GM13977 (cell line): ENCODE measurements around the gene ZNRD2.
A peak's percentile ranks its signal among the peaks of the same experiment; 100 is the strongest.

Source experiments
- DNase-seq: peaks from one replicate; pipeline ENCODE4 v3.0.0; 2012; ENCODE audit warnings: low spot score
- in situ Hi-C: fragments of 300-500 bp; cut with MboI; formaldehyde crosslinking; loops from one replicate; pipeline ENCODE4 v1.12.0; 2022; ENCODE audit warnings: low sequenced_read_pairs, low pct_unique_long_range_greater_than_20kb, mixed read lengths, inconsistent platforms; ENCODE audit not compliant: unreplicated experiment
- TF ChIP-seq, protein P1 (sequence below): IDR thresholded peaks from 2 replicates; pipeline ENCODE4 v1.5.1; 2012; ENCODE audit warnings: mild to moderate bottlenecking, control low read depth; ENCODE audit not compliant: insufficient read depth; ENCODE audit errors: extremely low read depth, missing control alignments

The ZNRD2 gene

DNA sequence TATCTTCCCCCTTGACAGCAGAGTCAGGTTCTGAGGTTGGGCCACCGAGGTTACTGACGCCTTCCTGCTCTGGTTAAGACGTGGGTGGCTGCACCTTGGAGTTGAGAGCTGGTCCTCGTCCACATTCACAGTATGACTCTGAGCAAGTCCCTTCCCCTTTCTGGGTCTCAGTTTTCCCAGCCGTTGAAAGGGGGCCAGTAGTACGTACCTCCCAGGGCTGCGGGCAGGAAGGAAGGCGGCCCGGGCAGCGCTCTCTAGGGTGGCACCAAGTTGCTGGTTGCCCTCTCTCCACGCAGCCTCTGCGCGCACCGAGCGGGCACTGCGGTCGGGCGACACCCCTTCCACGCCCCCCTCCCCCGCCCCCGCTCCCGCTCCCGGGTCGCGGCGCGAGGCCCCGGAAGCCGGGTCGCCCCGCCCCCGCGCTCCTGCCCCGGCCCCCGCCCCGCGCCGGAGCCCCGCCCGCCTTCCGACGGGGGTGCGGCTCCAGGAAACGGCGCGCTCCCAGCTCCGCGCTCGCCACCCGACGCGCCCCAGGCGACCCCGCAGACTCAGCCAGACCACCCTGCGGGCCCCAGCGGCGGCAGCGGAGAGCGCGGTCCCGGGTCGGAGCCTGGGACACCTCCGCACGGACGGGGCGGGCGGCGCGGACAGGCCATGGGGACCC, 5.4 kb downstream of the ZNRD2 start, which contains the start of gene EHBP1L1:
TSS of gene EHBP1L1 (plus strand) at position 486 of the 664 bp plus-strand sequence. CDS start 250 bp downstream, outside the sequence.
- peak; percentile 95 for DNase-seq
- in situ Hi-C loops: no loop called here

DNA sequence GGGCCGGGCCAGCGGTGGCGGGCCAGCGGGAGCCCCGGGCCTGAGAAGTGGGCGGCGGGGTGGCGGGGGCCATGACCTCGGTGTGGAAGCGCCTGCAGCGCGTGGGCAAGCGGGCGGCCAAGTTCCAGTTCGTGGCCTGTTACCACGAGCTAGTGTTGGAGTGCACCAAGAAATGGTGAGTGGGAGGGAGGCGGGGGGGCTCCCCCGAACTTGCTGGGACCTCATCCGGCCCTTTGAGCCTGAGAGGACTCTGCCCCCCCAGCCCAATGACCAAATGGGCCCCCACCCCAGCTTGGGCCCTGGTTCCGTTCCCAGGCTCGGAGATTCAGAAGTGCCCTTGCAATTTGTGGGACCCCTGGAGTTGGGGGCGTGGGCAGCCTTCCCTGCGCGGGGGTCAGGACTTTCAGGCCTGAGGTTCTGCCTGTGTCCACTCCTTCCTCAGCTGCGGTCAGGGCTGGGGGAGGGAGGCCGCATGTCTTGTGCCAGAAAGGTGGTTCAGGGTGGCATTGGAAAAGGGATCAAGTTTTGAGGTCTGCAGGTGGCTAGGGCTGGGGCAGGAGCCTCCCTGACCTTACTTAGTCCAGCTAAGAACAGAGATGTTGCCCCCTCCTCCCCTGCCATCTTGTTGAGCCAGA, 6.1 kb downstream of the ZNRD2 start:
- TF ChIP-seq, protein P1, sequence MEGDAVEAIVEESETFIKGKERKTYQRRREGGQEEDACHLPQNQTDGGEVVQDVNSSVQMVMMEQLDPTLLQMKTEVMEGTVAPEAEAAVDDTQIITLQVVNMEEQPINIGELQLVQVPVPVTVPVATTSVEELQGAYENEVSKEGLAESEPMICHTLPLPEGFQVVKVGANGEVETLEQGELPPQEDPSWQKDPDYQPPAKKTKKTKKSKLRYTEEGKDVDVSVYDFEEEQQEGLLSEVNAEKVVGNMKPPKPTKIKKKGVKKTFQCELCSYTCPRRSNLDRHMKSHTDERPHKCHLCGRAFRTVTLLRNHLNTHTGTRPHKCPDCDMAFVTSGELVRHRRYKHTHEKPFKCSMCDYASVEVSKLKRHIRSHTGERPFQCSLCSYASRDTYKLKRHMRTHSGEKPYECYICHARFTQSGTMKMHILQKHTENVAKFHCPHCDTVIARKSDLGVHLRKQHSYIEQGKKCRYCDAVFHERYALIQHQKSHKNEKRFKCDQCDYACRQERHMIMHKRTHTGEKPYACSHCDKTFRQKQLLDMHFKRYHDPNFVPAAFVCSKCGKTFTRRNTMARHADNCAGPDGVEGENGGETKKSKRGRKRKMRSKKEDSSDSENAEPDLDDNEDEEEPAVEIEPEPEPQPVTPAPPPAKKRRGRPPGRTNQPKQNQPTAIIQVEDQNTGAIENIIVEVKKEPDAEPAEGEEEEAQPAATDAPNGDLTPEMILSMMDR: no peak
- peak; percentile 58 for DNase-seq
- in situ Hi-C loops: no loop called here

More for the DNA sequence above, 5.4 kb downstream of the ZNRD2 start, which contains the start of gene EHBP1L1:
- TF ChIP-seq, protein P1: no peak

DNA sequence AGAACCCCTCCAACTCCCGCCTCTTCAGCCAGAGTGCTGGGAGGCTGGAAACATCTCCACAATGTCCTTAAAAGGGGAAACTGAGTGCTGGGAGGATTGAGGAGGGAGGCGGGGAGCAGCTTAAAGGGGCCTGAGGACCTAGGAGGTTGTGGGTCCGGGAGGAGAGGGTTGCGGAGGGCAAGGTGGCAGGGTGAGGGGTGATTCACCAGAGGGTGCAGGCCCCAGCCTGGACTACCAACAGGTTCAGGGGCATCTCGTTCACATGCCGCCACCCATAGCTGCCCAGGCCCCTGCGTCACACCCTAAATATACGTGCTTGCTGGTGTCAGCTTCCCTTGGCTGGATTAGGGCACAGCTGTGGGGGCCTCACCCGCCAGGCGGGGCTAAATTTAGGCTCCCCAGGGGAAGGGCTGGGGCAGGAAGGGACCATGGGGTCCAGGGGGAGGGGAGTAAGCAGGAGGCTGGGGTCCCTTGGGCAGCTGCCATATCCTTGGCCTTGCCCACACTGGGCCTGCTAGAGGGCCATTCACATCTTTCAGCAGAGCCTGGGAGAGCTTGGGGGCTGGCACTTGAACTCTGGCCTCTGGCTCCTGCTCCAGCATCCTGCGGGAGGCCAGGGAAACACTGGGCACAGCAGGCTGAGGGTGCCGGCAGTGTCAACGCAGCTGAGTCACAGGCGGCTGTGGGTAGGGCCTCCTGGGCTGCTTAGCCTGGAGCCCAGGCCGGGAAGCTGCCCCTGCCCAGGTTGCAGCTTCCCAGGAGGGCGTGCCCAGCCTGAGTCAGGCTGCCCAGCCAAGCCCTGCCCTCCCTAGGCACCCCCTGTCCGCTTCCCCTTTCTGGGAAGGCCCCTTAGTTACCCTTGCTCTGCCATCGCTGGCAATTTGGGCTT, 6.8 kb downstream of the ZNRD2 start:
- in situ Hi-C loops: no loop called here
- TF ChIP-seq, protein P1: no peak
- no peak for DNase-seq

DNA sequence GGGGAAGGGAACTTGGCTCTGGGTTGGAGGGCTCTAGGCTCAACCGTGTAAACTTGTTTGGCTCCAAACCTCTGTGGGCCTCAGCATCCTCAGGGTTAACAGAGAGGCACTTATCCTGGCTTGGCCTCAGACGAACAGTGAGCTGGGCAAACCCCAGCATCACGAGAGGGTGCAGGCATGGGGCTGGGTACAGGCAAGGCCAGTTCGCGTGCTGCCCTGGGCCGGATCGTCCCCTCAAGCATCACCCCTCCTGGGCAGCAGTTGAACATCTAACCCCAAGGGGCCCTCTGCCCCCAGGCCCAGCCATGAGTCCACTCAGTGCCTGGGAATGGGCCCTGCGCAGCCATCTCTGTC, 7.5 kb downstream of the ZNRD2 start:
- DNase-seq: no peak
- in situ Hi-C loops: no loop called here
- TF ChIP-seq, protein P1: no peak

DNA sequence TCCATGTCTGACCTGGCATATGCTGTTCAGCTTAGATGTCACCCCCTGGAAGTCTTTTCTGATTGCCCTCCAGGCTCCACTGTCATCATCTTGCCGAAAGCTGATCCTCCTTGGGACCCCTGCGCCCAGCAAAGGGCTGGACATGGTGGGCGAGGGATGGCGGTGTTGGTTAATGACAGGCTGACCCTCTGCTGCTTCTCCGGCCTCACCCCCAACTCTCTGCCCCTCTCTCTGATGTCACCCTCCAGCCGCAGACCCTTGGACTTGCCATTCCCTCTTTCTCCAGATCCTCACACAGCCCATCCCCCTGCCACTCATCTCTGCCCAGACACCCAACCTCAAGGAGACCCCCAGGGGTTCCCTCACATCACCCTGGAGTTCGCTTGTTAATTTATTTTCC, 7.9 kb downstream of the ZNRD2 start:
- in situ Hi-C loops: no loop called here
- no peak for DNase-seq
- TF ChIP-seq, protein P1: no peak

DNA sequence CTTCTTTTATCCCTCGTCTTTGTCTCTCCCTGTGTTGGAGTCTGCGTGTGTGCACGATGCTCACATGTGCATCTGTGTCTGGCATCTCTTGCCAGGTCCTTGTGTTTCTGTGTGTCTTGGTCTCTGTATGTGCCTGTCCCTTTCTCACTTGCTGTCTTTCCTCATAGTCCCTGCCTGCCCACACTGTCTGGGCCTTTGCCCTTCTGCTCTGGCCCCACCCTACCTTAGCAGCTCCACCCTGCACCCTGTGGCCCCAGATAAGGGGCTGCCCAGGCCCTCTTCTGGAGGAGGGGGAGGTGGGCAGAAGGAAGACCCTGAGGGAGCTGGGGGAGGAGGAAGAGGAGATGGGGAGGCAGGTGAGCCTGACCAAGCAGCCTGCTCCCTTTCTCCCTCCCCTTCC, 8.4 kb downstream of the ZNRD2 start:
- DNase-seq: no peak
- in situ Hi-C loops: no loop called here
- TF ChIP-seq, protein P1: no peak
